ENCODE data around the gene FANCC.

The FANCC gene

GRCh38 chr9:95116002-95116807 is 201.3 kb downstream of the FANCC start:
- DNase-seq = no peak

DNA sequence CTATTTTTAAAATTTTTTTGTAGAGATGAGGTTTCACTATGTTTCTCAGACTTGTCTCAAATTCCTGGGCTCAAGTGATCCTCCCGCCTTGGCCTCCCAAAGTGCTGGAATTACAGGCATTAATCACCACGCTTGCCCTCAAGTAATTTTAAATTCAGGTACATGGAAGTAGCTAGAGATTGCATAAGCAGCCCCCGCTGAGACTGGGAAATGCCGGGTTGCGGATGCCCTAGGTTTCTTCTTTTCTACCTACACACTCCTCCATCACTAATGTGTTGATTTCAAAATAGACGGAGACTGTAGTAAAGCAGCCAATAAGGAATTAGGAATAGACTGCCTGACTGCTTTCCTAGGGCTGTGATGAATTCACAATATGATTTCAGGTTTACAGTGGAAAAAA is 202.4 kb downstream of the FANCC start:
- no peak for DNase-seq

DNA sequence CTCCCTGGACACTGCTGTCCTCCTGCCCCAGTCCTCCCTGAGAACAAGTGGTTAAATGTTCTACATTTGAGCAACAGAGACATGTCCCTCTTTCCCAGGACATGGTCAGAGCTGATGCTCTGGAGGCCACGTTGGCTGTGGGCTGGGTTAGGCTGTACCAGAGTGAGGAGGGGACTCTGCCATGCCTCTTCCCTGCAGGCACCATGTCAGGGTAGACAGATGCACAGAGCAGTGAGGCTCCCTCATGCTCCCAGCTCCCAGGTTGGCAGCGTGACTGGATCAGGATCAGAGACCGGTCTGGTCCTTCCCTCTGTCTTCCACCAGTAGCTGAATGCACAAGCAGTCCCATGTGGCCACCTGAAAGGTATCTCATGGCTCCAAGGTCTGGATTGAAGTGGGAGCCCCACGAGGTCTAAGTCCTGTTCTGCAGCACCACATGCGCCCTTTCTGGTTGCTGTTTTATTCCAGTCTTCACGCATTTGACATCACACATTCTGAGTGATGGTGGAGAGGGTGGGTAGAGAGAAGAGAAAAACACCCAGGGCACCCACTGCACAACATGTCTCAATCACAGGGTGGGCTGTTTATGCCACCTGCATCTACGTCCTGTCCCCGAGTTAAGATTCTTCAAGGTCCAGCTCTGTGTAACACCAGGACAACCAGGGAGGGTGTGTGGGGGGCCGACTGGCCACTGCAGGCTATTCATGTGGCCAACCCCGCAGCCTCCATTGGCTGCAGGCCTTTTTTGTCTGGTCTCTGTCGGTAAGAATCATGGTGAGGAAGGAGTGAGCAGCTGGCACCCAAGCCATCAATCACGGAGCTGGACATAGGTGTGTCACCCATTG is 204.9 kb downstream of the FANCC start:
- no peak for DNase-seq

DNA sequence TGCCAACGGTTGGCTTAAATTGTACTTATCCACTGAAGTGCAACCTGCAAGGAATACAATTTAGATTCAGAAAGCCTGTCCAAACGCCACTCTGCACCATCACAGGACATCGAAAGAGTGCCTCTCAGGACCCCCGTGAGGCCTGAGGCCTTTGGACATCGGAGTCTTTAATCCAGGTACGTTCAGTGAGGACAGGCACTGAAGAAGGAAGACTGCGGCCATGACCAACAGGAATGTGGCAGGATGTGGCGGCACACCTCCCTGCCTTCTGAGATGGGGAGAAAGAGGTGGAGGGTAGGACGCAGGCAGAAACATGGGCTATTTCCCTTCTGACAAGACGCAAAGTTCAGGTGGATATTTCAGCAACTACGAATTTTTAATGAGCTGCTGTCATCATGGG is 205.8 kb downstream of the FANCC start:
- DNase-seq = no peak

GRCh38 chr9:95110921-95111525 is 206.5 kb downstream of the FANCC start:
- no peak for DNase-seq

DNA sequence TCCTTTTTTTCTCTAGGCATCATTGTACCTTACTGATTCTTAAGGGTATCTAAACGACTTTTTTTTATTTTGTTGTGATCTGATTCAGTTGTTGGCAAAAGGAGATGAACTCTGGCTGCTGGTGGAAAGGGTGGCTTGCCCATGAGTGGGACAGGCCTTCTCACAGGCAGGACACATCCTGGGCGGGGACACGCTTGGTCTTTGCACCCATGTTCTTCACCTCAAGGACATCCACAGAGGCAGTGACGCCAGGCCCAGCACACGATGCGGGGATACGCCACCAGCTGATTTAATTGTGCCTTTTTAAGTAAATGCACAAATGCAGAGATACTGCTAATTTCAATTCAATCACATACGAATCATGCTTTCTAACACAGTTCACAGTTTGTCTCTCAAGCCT is 208.1 kb downstream of the FANCC start:
- no peak for DNase-seq

DNA sequence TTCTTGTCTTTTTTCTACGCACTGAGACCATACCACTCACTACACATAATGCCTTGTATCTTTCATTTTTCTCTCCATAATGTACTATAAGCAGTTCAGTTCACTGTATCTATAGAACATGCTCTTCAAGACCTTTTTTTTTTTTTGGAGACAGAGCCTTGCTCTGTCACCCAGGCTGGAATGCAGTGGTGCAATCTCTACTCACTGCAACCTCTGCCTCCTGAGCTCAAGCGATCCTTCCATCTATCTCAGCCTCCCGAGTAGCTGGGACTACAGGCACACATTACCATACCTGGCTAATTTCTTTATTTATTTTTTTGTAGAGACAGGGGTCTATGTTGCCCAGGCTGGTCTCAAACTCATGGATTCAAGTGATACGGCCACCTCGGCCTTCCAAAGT is 208.7 kb downstream of the FANCC start:
- no peak for DNase-seq

DNA sequence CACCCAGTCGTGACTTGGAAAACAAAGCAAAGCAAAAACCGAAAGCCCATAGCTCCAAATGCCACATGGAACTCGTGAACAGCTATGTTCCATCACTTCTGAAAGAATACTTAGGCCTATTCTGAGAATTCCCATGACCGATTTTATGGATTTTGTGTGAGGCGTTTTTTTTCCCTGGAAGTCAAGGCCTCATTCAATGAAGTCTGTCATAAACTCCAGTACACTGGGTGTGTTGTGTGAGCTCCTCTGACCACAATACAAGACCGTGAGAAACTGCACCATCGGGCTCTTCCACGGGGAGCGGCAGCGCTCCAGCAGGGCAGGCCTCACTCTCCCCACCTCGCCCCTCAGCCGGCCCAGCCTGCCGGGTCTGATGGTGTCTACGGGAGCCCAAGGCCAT is 209.5 kb downstream of the FANCC start:
- no peak for DNase-seq

GRCh38 chr9:95107001-95107749 is 210.3 kb downstream of the FANCC start:
- DNase-seq = no peak

DNA sequence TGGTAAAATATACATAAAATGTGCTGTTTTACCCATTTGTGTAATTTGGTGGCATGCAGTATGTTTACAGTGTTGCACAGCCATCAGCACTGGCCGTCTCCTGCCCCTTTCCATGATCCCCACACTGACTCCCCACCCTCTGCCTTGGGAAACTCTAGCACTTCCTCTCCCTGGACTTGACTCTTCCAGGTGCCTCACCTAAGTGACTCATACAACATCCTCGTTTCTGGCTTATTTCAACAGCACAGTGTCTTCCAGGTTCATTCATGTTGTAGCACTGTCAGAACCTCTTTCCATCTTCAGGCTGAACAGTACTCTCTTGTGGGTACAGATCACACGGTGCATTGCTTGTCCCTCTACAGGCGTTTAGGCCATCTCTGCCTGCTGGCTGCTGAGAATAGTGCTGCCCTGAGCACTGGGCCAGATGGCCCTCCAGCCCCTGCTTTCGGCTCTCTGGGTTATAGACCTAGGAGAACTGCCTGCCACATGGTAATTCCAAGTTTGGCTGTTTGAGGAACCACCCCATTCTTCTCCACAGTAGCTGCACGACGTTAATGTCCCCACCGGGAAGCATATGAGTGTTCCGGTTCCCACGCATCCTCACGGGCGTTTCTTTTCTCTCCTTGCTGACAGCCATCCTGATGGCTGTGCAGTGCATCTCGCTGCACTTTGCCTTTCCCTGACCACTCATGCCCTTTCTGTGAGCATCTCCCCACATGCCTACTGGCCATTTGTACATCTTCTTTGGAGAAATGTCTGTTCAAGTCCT is 211.8 kb downstream of the FANCC start:
- no peak for DNase-seq

- no peak for DNase-seq
Observed at GRCh38 chr9:95104980-95105379, 212.5 kb downstream of the FANCC start.

DNA sequence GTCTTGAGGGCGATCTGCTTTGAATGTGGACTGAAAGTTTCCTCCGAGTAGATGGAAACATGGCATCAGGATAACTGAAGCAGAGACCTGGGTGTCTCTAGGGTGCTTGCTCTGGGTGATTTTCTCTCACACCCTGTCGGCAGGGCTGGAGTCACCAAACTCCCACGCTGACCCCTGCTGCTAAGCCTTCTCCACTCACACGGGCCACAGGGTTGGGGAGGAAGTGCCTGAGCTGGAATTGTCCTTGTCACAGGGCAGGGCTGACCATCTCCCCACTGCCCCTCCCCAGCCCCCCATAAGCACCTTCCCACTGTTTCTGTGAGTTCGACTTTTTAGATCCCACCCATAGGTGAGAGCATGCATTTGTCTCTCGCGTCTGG is 212.9 kb downstream of the FANCC start:
- no peak for DNase-seq

- DNase-seq = no peak
Observed at GRCh38 chr9:95103871-95104580, 213.5 kb downstream of the FANCC start.

- no peak for DNase-seq
Observed at GRCh38 chr9:95103281-95103771, 214.2 kb downstream of the FANCC start.

DNA sequence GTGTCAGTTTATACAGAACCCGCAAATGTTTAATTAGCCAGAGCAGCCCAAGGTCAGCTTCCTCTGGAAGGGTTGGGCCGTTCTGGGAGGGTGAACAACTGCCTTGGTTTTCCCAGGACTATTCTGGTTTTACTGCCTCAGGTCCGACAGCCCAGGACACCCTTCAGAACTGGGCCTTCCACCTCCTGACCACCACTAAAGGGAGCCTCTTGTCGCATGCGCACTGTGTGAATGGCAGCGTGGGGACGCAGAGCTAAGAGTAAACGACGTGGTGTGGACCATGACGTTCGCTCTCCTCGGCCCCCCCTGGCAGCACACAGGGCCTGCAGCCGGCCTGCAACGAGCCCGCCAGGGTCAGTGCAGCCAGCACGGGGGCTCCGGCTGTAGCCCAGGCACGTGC is 214.9 kb downstream of the FANCC start:
- no peak for DNase-seq

DNA sequence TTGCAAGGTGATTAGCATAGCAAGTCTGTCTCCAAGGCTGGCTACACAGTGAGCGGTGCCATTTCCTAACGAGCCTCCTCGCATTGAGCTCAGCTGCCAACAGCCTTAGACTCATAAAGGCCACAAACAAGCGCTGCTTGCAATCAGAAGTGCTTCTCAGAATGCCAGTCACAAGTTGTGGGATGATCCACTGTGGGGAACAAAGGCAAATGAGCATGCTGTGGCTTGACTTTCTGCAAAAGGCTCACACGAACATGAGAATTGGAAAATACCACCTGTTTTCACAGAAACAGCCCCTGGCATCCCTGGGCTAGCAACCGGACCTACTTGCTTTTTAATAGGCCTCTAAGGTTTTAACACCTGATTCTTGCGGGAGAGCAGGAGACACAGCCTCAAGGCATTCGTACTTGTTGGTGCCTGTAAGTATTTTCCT is 215.5 kb downstream of the FANCC start:
- DNase-seq = no peak

GRCh38 chr9:95101326-95101725 is 216.2 kb downstream of the FANCC start:
- DNase-seq = no peak

- no peak for DNase-seq
Observed at GRCh38 chr9:95100071-95100627, 217.4 kb downstream of the FANCC start.

DNA sequence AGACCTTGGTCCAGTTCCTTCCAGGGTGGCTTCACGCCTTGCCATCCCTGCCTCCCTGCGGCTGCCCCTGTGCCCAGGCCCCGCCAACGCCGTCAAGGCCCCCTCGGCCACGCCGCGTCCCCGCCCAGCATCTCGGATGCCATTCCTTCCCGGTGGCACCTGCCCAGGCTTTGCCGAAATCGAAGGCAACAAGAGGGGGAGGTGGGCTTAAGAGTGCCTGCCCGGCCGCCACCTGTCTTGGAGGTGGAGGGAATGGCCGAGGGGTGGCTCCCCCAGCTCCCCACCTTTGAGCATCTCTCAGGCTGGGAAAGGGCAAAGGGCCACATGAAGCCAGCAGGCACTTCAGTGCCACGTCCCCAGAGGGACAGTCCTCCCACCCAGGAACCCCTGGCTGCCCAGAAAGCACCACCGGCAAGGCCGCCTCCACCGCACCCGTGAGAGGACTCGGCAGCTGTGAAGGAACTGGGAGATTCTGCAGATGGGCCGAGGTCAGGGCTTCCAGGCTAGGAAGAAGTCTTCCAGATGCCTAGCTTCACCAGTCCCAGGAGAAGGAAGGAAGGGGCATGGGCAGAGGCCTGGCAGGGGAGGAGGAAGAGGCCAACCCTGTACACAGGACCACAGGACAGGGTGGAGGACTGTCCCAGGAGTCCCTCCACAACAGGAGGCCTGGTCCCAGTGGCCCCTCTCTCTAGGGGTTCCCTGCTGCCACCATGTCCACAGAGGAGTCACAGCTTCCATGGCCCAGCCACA is 218.0 kb downstream of the FANCC start:
- DNase-seq = no peak

DNA sequence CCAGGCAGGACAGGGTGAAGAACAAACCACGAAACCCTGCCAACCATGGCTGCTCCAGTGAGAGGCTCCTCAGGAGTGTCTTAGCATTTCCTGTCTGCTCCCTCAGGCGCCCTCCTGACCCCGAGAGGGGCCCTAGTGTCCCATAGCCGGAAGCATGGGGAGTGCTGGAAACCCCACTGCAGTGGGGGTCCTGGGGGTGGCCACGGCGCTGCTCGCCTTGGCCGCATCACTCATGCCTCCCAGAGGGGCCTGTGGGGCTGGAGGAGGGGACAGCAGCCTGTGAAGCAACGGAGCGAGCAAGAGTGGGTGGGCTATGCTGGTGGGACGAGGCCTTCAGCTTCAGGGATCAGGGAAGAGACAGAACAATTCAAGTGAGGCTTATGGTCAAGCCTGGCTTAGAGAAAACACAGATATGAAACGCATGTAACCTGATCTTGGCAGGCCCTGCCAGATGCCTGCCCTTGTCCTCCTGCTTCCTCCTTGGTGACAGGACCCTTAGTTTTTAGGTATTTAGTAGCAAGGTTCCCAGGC is 219.1 kb downstream of the FANCC start:
- no peak for DNase-seq

All from NCI-H2171 (cell line).